NCI-H2107 (cell line): ENCODE measurements around the gene ASB13.

Source experiments
- DNase-seq: peaks from one replicate; lab custom pipeline; 2025; lab: John Stamatoyannopoulos, UW

Gene ASB13

DNA sequence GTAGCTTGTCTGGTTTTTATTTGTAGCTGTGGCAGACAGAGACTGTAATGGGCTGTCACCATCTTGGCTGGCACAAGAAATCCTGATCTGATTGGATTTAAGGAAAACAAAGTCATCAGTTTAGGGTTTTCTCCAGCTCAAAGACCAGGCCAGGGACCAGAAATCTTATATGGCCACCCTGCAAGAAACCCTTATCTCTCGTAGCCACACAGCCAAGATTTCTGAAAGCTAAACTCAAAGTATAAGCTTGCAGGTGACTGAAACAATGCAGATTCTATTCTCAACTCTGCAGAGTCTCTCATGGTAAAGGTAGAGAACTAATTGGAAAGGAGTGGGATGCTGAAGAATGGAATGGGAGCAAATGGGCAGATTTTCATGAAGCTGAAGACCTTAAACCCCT, 3.2 kb upstream of the ASB13 start:
- DNase-seq: no peak

DNA sequence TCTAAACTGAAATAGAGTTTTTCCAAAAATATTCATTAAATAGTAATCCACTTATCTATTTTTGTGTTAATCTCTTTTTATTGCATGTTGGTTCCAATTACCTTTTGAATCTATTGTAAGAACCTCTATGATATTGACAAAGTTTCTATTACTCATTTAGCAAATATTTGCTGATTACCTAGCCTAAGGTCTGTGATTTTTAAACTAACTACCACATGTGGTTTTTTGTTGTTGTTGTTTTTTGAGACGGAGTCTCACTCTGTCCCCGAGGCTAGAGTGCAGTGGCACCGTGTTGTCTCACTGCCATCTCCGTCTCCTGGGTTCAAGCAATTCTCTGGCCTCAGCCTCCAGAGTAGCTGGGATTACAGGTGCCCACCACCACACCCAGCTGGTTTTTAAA, 2.0 kb upstream of the ASB13 start:
- DNase-seq: no peak

GRCh38 chr10:5666841-5667630, 641 bp upstream of the ASB13 start:
- DNase-seq: no peak

- DNase-seq: no peak
These were observed 905 bp downstream of the ASB13 start for GRCh38 chr10:5665373-5666007.

- DNase-seq: no peak
These were observed 2.5 kb downstream of the ASB13 start for GRCh38 chr10:5663692-5664427.

DNA sequence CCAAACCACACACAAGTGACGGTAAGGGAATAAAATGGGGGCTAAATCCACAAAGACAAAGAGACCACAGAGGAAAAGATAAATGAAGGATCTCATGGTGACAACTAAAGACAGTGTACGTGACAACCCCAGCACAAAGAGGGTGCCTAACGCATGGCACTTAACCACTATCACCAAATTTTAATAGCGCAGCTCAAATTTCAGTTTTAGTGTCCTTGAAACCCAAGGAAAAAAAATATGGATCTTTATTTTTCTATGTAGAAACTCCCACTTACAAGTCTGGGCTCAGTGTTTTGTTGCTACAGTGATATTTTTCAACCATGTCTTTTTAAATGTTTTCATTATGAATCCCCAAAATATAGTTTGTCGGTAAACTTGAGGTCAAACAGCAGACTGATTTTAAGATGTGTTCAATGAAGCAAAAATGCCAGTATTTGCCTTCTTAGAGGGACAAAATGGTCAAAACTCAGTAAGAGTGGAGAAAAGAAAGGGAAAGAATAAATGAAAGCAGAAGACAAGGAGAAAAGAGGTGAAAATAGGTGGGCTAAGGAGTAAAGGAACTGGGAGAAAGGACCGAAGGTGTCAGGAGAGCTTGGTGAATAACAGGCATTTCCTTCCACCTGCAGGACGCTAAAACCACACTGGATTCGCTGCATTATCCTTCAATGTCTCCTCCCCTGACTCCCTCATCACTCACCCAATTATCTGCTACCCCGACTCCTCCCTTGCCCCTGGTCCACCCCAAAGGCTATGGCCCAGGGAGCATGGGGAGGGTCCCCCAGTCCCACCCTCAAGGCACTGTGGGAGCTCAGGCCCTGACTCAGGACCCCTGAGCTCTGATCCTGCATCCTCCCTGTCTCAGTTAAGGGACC, 3.5 kb downstream of the ASB13 start:
- no peak for DNase-seq

GRCh38 chr10:5661043-5661442, 5.4 kb downstream of the ASB13 start:
- DNase-seq: no peak

- DNase-seq: no peak
These were observed 6.5 kb downstream of the ASB13 start for GRCh38 chr10:5659702-5660528.

GRCh38 chr10:5658871-5659618, 7.3 kb downstream of the ASB13 start:
- DNase-seq: no peak

- no peak for DNase-seq
These were observed 9.4 kb downstream of the ASB13 start for GRCh38 chr10:5656737-5657579.

GRCh38 chr10:5655121-5655520, 11.3 kb downstream of the ASB13 start:
- no peak for DNase-seq

DNA sequence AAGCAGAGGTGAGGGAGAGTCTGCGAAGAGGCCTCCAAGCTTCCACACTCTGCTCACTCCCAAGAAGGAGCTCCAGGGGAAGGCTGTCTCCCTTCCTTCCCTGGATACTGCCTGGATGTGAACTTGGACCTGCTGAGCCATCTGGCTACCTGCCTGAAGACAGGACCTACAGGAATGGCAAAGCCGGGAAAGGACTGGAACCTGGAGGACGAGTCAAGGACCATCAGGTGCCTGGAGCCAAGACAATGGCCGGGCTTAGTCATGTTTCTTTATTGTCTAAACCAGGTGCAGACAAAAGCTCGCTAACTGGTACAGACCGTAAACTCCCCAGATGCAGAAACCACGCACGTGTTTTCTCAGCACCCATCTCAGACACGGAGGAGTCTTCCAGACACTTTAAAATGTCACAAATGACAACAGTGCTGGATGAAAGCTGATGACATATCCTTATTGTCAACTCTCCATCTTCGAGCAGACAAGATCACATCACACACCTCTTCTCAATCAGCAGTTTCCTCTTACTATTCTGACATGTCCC, 12.1 kb downstream of the ASB13 start:
- no peak for DNase-seq

DNA sequence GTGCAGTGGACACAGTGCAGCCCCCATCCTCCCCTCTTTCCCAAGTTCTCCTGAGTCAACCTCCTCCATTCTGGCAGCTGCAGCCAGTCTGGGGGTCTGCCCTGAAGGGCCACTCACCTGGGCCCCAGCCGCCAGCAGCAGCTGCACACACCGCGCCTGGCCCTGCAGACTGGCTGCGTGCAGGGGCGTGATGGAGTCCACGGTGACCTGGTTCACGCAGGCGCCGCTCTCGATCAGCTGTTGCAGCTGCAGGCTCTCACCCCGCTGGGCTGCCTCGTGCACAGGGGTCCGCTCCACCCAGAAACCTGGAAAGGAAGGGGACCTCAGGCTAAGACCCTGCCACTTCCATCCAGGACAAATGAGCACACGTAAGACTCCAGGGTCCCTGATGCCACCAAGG, 13.6 kb downstream of the ASB13 start:
- DNase-seq: no peak

DNA sequence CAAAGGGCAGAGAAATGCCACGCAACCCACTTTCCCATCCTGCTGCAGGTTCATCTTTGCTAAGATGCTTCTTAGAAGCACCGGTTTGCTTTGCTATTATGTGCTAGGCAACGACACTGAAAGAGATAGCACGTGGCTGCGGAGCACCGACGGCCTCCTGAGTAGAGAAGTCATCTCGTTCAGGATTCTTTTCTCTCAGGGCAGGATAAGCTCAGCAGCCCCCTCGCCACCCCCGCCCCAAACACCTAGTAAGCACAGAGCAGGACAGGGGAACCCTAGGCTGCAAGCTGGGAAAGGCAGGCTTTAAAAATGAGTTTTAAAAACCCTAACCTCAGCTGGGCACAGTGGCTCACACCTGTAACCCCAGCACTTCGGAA, 15.0 kb downstream of the ASB13 start:
- DNase-seq: no peak

GRCh38 chr10:5650664-5651387, 15.6 kb downstream of the ASB13 start:
- DNase-seq: no peak

- DNase-seq: no peak
These were observed 16.6 kb downstream of the ASB13 start for GRCh38 chr10:5649746-5650145.

DNA sequence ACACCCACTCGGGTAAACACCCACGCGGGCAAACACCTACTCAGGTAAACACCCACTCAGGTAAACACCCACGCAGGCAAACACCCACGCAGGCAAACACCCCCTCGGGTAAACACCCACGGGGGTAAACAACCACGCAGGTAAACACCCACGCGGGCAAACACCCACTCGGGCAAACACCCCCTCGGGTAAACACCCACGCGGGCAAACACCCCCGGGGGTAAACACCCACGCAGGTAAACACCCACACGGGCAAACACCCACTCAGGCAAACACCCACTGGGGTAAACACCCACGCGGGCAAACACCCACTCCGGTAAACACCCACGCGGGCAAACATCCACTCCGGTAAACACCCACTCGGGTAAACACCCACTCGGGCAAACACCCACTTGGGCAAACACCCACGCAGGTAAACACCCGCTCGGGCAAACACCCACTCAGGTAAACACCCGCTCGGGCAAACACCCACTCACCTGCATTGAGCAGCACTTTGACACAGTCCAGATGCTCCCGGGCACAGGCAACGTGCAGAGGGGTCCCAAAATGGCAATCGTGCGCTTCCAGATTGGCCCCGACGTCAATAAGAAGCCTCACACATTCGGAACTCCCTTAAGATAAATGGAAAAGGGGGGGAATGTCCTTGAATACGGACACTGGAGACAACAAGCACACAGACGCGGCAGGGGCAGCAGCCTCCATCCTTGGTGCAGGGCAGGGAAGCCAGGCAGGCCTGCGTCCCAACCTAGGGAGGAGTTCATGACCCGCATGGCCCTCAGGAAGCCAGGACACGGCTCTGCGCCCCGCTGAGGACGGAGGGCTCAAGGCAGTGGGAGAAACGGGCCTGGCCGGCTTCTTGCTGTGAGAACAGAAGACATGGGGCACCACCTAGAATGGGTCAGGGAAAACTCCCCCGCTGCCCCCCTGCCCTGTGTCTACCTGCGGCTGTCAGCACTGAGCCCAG, 17.6 kb downstream of the ASB13 start:
- no peak for DNase-seq
